A549 (cell line): ENCODE data around the gene ADAMTS4.

Experiments
- CTCF ChIP-seq: fragments of >200 bp; sonication (Bioruptor Twin); formaldehyde crosslinking; IDR thresholded peaks from 3 replicates; pipeline ENCODE4 v1.5.1; 2016
- EP300 ChIP-seq, 2 experiments: fragments of >200 bp; sonication (Bioruptor Twin); formaldehyde crosslinking; IDR thresholded peaks; 2 replicates in 1 of 2; 3 replicates in 1 of 2; pipeline ENCODE4 v1.6.1; 2016 to 2017
- HOXA7 ChIP-seq: fragments of 250-450 bp; sonication (Bioruptor Pico); IDR thresholded peaks from 2 replicates; pipeline ENCODE4 v1.5.0; 2020; ENCODE audit warnings: mild to moderate bottlenecking, moderate library complexity
- MAZ ChIP-seq: fragments of 150-350 bp; IDR thresholded peaks from 2 replicates; pipeline ENCODE4 v1.6.1; 2014; ENCODE audit warnings: antibody characterized with exemption, low read depth, low read length, borderline replicate concordance
- MYC ChIP-seq: IDR thresholded peaks from 2 replicates; pipeline ENCODE4 v1.6.1; 2012; ENCODE audit warnings: mild to moderate bottlenecking, inconsistent platforms, low read length, improper control_type of control experiment, borderline replicate concordance
- NPAS2 ChIP-seq: fragments of 250-450 bp; sonication (Bioruptor Pico); IDR thresholded peaks from 2 replicates; pipeline ENCODE4 v1.8.0; 2022; ENCODE audit warnings: mild to moderate bottlenecking, moderate library complexity, borderline replicate concordance
- POLR2A ChIP-seq: IDR thresholded peaks from 2 replicates; pipeline ENCODE4 v1.6.1; 2012; ENCODE audit warnings: mild to moderate bottlenecking, low read length
- POLR2AphosphoS2 ChIP-seq: conservative IDR thresholded peaks from 2 replicates; pipeline ENCODE4 v1.6.1; 2012; ENCODE audit warnings: low read length, improper control_type of control experiment, inconsistent platforms
- REST ChIP-seq: fragments of 200-600 bp; sonication (generic); IDR thresholded peaks from 2 replicates; pipeline ENCODE4 v1.6.1; 2016; ENCODE audit warnings: antibody characterized with exemption, mild to moderate bottlenecking, moderate library complexity
- RFX5 ChIP-seq: fragments of 450-650 bp; IDR thresholded peaks from 2 replicates; pipeline ENCODE4 v1.7.1; 2014; ENCODE audit warnings: antibody characterized with exemption, mild to moderate bottlenecking, moderate library complexity
- ZNF302 ChIP-seq: fragments of 250-450 bp; sonication (Bioruptor Pico); IDR thresholded peaks from 2 replicates; pipeline ENCODE4 v1.9.0; 2021; ENCODE audit warnings: inconsistent platforms, mild to moderate bottlenecking, moderate library complexity

- TF ChIP-seq CTCF: no peak
- TF ChIP-seq RFX5: no peak
- TF ChIP-seq POLR2AphosphoS2: no peak
- TF ChIP-seq POLR2A: no peak
- TF ChIP-seq MYC: no peak
- no peak for TF ChIP-seq HOXA7 (CRISPR knock-in tag)
- TF ChIP-seq NPAS2 (CRISPR knock-in tag): no peak
- TF ChIP-seq EP300 (IDR thresholded peaks at IDR 0.05): no peak
- TF ChIP-seq REST: no peak
- TF ChIP-seq MAZ: no peak
- no peak for TF ChIP-seq ZNF302 (CRISPR knock-in tag)
Measured at GRCh38 chr1:161174911-161175310, 23.9 kb downstream of the ADAMTS4 start.
